ENCODE data around the gene PARD6B.
A peak's percentile ranks its signal among the peaks of the same experiment; 100 is the strongest.

The PARD6B gene

DNA sequence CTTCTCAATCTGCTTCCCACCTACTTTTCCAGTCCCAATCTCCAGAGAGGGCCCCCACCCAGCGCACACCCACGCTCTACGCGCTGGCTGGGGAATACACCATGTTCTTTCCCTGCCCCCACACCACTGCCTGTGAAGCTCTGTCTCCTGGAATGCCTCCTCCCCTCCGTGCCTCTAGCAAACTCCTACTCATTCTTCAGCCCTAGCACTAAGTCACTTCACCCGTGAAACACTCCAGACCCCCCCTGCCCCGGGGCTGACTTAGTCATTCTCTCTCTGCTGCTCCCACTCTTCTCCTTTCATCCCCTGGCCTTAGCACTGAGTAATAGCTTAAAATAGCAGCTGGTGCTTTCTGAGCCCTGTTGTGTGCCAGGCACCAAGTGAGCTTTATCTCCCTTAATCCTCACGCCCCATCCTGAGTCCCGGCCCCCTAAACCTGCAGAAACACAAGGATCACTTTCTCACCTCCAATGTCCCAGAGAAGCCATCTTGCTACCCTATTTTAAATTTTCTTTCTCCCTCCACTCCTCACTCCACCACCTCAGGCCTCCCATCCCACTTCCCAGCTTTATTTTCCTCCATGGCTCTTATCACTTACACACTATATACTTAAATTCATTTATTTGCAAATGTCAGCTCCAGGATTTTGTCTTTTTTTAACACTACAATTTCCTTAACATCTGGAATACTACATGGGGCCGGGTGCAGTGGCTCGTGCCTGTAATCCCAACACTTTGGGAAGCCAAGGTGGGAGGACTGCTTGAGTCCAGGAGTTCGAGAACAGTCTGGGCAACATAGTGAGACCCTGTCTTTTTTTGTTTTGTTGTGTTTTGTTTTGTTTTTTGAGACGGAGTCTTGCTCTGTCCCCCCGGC is 6.3 kb upstream of the PARD6B start:
- no peak overlapping the region for H3K4me3 ChIP-seq (replicated peaks; ENCODE audit: low read depth, low read length)
- peak; percentile 97 for DNase-seq (ENCODE audit: low read depth)
- TF ChIP-seq, protein P1, sequence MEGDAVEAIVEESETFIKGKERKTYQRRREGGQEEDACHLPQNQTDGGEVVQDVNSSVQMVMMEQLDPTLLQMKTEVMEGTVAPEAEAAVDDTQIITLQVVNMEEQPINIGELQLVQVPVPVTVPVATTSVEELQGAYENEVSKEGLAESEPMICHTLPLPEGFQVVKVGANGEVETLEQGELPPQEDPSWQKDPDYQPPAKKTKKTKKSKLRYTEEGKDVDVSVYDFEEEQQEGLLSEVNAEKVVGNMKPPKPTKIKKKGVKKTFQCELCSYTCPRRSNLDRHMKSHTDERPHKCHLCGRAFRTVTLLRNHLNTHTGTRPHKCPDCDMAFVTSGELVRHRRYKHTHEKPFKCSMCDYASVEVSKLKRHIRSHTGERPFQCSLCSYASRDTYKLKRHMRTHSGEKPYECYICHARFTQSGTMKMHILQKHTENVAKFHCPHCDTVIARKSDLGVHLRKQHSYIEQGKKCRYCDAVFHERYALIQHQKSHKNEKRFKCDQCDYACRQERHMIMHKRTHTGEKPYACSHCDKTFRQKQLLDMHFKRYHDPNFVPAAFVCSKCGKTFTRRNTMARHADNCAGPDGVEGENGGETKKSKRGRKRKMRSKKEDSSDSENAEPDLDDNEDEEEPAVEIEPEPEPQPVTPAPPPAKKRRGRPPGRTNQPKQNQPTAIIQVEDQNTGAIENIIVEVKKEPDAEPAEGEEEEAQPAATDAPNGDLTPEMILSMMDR (IDR thresholded peaks at IDR 0.05; ENCODE audit: low read length, missing control alignments), result no peak

DNA sequence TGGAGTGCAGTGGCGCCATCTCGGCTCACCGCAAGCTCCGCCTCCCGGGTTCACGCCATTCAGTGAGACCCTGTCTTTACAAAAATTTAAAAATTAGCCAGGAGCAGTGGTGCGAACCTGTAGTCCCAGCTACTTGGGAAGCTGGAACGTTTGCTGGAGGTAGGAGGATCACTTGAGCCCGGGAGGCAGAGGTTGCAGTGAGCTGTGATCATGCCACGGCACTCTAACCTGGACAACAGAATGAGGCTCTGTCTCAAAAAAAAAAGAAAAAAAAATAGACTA is 5.7 kb upstream of the PARD6B start:
- no peak overlapping the region for H3K4me3 ChIP-seq (replicated peaks; ENCODE audit: low read depth, low read length)

DNA sequence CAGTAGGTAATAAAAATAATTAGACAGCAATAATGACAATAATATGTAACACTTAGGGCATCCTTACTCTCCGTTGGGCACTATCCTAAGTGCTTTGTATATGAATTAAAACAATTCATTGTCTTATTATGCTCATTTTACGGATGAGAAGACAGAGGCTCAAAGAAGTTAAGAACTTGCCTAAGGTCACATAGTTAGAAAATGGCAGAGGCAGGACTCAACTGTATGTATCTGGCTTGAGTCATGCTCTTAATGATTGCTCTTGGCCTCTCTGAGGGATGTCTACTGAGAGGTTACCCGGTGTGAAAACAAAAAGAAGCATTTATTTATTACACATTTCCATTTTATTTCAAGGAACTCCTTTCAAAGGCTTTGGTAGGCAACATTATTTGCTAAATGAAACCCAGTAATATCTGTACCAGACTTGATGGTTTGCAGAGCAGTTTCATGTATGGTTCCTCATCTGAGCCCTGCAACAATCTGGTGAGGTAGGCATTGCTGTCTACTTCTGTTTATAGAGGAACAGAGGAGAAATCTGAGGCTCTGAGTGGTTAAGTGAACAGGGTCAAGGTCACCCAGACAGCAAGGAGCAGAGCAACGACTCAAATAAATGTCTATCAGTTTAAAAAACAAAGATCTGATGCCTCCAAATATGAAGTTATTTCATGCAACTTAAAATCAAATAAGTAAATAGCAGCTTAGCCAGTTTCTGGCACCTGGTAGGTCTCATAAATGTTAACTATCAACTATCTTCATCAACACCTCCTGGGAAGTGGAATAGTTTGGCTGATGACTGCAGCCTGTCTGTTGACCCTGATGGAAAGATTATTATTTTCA is 4.2 kb upstream of the PARD6B start:
- TF ChIP-seq, protein P1 (IDR thresholded peaks at IDR 0.05; ENCODE audit: low read length, missing control alignments), result no peak
- DNase-seq (ENCODE audit: low read depth), result no peak
- H3K4me3 ChIP-seq (replicated peaks; ENCODE audit: low read depth, low read length), result no peak overlapping the region

More for the DNA sequence above, 5.7 kb upstream of the PARD6B start:
- TF ChIP-seq, protein P1 (IDR thresholded peaks at IDR 0.05; ENCODE audit: low read length, missing control alignments), result no peak
- no peak for DNase-seq (ENCODE audit: low read depth)

DNA sequence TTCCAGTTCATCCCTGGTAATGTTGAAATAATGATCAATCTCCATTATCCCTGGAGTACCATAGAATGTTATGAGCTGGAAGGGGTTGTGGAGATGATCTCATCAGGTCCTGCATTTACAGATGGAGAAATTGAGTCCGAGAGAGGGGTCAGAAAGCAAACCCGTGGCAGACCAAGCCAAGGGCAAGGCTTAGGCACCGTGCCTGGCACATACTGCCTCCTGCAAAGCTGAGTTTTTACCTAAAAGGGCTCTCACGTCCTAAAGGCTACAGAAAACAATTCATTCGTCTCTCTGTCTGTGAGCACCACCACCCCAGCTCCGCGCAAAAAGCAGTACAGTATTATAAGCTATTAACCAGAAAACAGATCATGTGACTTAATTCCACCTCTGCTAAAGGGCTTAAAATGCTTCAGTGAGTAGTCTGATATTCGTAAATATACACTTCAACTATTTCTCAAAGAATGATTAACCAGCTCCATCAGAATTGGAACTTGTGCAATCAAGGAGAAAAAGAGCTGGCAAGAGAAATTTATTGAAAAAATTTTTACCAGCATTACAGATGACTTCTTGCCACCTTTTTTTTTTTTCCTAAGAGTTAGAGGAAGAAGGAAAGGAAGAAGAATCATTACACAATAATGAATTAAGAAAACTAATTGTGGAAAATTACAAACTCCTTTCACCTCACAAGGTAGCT is 3.4 kb upstream of the PARD6B start:
- H3K4me3 ChIP-seq (replicated peaks; ENCODE audit: low read depth, low read length), result no peak overlapping the region
- no peak for DNase-seq (ENCODE audit: low read depth)
- TF ChIP-seq, protein P1 (IDR thresholded peaks at IDR 0.05; ENCODE audit: low read length, missing control alignments), result no peak

DNA sequence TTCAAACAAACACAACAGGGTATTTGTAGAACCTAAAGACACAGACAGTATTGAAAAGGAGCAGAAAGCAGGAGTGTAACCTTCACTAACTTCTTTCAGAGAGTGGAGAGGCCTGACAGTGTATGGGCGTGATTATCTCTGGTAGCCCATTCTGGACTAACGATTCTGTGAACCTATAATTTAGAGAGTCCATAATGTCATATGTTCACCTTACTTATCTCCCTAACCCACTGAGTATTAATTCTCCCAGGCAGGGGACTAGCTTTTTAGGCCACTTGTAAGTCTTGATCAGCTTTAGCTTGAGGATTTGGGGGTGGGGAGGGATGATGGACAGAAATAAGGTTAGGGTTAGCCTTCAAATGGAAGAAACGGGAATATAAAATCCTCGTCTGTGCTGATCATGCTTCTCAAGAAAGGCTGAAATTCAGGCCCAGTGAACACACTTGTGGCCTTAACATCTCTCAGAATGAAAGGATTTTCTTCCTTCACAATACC is 2.8 kb upstream of the PARD6B start:
- no peak overlapping the region for H3K4me3 ChIP-seq (replicated peaks; ENCODE audit: low read depth, low read length)
- no peak for DNase-seq (ENCODE audit: low read depth)
- TF ChIP-seq, protein P1 (IDR thresholded peaks at IDR 0.05; ENCODE audit: low read length, missing control alignments), result no peak

DNA sequence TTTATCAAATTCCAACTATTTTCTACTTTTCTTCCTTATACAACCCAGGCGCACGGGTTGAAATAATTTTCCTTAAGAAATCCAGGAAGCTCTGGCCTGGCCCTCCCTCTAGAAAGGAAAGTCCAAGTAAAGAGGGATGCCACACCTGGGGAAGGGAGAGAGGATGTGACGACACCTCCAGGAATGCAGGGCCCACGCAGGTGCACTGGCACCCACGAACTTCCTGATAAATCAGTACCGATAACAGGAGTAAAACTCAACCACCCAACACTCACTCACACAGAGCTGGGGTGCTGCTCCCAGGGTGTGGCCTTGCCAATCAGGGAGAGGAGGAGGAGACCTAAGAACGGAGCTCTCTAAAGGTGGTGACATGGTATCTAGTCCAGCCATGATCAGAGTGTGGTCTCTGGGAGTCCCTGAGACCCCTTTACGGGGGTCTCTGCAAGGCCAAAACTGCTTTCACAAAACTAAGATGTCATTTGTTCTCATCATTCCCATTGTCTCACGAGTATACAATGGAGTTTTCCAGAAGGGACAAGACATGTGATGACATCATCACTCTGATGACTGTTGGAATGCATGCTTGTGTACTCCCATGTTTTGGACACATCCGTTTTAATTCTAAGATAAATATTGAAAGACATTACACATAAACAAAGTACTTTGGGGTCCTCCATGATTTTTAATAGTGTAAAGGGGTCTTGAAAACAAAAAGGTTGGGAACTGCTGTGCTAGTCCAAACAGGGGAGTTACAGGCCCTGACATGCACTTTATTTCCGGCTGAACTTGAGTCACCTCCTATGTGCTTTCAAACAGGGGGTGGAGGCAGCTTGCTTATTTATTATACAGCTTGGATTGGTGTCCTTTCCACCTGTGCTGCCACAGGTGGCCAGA is 2.2 kb upstream of the PARD6B start:
- H3K4me3 ChIP-seq (replicated peaks; ENCODE audit: low read depth, low read length), result no peak overlapping the region
- TF ChIP-seq, protein P1 (IDR thresholded peaks at IDR 0.05; ENCODE audit: low read length, missing control alignments), result no peak
- peak; percentile 46 for DNase-seq (ENCODE audit: low read depth)

All from fibroblast of pulmonary artery (primary cell).